Parathyroid adenoma (tissue), 2 donors: ENCODE results near the gene HDX.

Experiments used
- H2AFZ ChIP-seq: fragments of 300-600 bp; sonication (generic); one replicate; pipeline ENCODE4 v1.7.0; 2017; ENCODE audit warnings: antibody characterized with exemption, mild to moderate bottlenecking
- H3K27ac ChIP-seq: fragments of 300-600 bp; sonication (generic); one replicate; pipeline ENCODE4 v1.7.0; 2017
- H3K27me3 ChIP-seq: fragments of 300-600 bp; sonication (generic); one replicate; pipeline ENCODE4 v1.7.0; 2017; ENCODE audit warnings: low read length; ENCODE audit not compliant: control insufficient read depth, insufficient read depth
- H3K36me3 ChIP-seq: fragments of 300-600 bp; sonication (generic); one replicate; pipeline ENCODE4 v1.7.0; 2017; ENCODE audit warnings: low read length; ENCODE audit not compliant: control insufficient read depth, insufficient read depth
- H3K4me1 ChIP-seq: fragments of 300-600 bp; sonication (generic); one replicate; pipeline ENCODE4 v1.7.0; 2017; ENCODE audit warnings: control low read depth
- H3K4me2 ChIP-seq: fragments of 300-600 bp; sonication (generic); one replicate; pipeline ENCODE4 v1.7.0; 2017; ENCODE audit warnings: low read length
- H3K4me3 ChIP-seq: fragments of 300-600 bp; sonication (generic); one replicate; pipeline ENCODE4 v1.7.0; 2017; ENCODE audit warnings: low read depth, low read length
- H3K79me2 ChIP-seq: fragments of 300-600 bp; sonication (generic); one replicate; pipeline ENCODE4 v1.7.0; 2017; ENCODE audit warnings: control low read depth
- H3K9ac ChIP-seq: fragments of 300-600 bp; sonication (generic); one replicate; pipeline ENCODE4 v1.7.0; 2017; ENCODE audit warnings: mild to moderate bottlenecking
- H3K9me3 ChIP-seq: fragments of 300-600 bp; sonication (generic); one replicate; pipeline ENCODE4 v1.7.0; 2017; ENCODE audit warnings: low read length; ENCODE audit not compliant: control insufficient read depth
- TF ChIP-seq, protein P1 (sequence below): fragments of 300-600 bp; sonication (generic); IDR thresholded peaks from one replicate; pipeline ENCODE4 v1.7.0; 2017; ENCODE audit warnings: antibody characterized with exemption, mild to moderate bottlenecking
- donor health status: primary hyperparathyroidism.

Gene HDX

GRCh38 chrX:84479086-84479485, 23.2 kb downstream of the HDX start:
- Histone ChIP-seq H3K9ac (no peak overlapping the region), H3K36me3 (no peaks in the 10 kb centered on the region)

GRCh38 chrX:84477114-84477513, 25.1 kb downstream of the HDX start:
- H3K4me3 ChIP-seq: no peak overlapping the region
- H3K4me1 ChIP-seq: no peaks in the 10 kb centered on the region
- H3K9ac ChIP-seq: no peak overlapping the region
- no peaks in the 10 kb centered on the region for H3K79me2 ChIP-seq
- no peak overlapping the region for H3K27ac ChIP-seq
- no peaks in the 10 kb centered on the region for H3K27me3 ChIP-seq
- H2AFZ ChIP-seq: no peak overlapping the region
- H3K36me3 ChIP-seq: no peaks in the 10 kb centered on the region
- TF ChIP-seq, protein P1, sequence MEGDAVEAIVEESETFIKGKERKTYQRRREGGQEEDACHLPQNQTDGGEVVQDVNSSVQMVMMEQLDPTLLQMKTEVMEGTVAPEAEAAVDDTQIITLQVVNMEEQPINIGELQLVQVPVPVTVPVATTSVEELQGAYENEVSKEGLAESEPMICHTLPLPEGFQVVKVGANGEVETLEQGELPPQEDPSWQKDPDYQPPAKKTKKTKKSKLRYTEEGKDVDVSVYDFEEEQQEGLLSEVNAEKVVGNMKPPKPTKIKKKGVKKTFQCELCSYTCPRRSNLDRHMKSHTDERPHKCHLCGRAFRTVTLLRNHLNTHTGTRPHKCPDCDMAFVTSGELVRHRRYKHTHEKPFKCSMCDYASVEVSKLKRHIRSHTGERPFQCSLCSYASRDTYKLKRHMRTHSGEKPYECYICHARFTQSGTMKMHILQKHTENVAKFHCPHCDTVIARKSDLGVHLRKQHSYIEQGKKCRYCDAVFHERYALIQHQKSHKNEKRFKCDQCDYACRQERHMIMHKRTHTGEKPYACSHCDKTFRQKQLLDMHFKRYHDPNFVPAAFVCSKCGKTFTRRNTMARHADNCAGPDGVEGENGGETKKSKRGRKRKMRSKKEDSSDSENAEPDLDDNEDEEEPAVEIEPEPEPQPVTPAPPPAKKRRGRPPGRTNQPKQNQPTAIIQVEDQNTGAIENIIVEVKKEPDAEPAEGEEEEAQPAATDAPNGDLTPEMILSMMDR: no peak
- no peaks in the 10 kb centered on the region for H3K9me3 ChIP-seq
- H3K4me2 ChIP-seq: no peak overlapping the region

More at GRCh38 chrX:84479086-84479485, 23.2 kb downstream of the HDX start:
- Histone ChIP-seq H2AFZ (no peak overlapping the region), H3K27ac (no peak overlapping the region), H3K79me2 (no peaks in the 10 kb centered on the region), H3K4me1 (no peaks in the 10 kb centered on the region), H3K9me3 (no peaks in the 10 kb centered on the region), H3K4me3 (no peak overlapping the region), H3K27me3 (no peaks in the 10 kb centered on the region), H3K4me2 (no peak overlapping the region)
- TF ChIP-seq, protein P1: no peak

- no peak overlapping the region for H3K27ac ChIP-seq
- H3K4me1 ChIP-seq: no peaks in the 10 kb centered on the region
- no peaks in the 10 kb centered on the region for H3K9me3 ChIP-seq
- H3K79me2 ChIP-seq: no peaks in the 10 kb centered on the region
- no peak overlapping the region for H2AFZ ChIP-seq
- no peaks in the 10 kb centered on the region for H3K27me3 ChIP-seq
- no peak overlapping the region for H3K4me2 ChIP-seq
- H3K9ac ChIP-seq: no peak overlapping the region
- H3K36me3 ChIP-seq: no peaks in the 10 kb centered on the region
- no peak overlapping the region for H3K4me3 ChIP-seq
- TF ChIP-seq, protein P1: no peak
Measured at GRCh38 chrX:84475596-84475995, 26.7 kb downstream of the HDX start.

DNA sequence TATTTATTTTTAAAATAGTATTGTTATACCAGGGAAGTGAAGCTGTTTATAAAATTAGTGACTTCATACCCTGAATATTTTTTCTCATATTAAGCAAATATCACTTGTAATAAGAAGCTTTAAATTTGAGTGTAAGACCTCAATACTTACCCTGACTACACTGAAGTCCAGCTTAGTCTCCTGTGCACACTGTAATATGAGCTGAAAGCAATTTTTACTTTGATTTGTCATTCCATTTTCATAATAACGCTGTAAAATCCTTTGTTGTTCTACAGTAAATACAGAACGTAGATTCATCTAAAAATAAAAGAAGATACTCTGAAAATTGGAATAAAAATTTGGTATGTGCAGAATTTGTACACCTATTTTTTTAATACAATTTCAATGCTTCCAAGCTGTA, 27.2 kb downstream of the HDX start:
- no peaks in the 10 kb centered on the region for H3K79me2 ChIP-seq
- H3K4me2 ChIP-seq: no peak overlapping the region
- no peak overlapping the region for H3K4me3 ChIP-seq
- H3K4me1 ChIP-seq: no peaks in the 10 kb centered on the region
- H3K27me3 ChIP-seq: no peaks in the 10 kb centered on the region
- no peak overlapping the region for H3K27ac ChIP-seq
- H3K9ac ChIP-seq: no peak overlapping the region
- no peak overlapping the region for H2AFZ ChIP-seq
- no peaks in the 10 kb centered on the region for H3K36me3 ChIP-seq
- TF ChIP-seq, protein P1: no peak
- no peaks in the 10 kb centered on the region for H3K9me3 ChIP-seq

DNA sequence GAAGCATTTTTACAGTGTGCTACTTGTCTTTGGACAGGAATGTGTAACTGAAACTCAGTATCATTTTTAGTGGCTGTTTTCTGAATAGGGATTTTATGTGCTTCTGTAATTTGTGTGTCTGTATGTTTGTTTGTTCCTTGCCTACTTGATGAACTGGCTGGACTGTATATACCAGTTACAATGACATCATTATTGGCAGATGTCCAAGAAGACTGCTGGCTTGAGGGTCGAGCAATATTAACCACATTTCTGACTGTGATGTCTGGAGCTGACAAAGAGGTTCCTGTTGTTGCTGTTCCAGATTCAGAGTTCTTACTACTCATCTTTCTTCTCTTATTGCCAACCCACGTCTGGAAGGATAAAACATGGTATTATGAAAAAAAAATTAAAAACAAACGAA, 33.0 kb downstream of the HDX start:
- no peaks in the 10 kb centered on the region for H3K27me3 ChIP-seq
- H3K36me3 ChIP-seq: no peaks in the 10 kb centered on the region
- no peaks in the 10 kb centered on the region for H3K79me2 ChIP-seq
- no peak overlapping the region for H3K9ac ChIP-seq
- H3K9me3 ChIP-seq: no peaks in the 10 kb centered on the region
- TF ChIP-seq, protein P1: no peak
- no peak overlapping the region for H3K4me3 ChIP-seq
- no peak overlapping the region for H3K4me2 ChIP-seq
- no peak overlapping the region for H2AFZ ChIP-seq
- H3K4me1 ChIP-seq: no peaks in the 10 kb centered on the region
- H3K27ac ChIP-seq: no peak overlapping the region
